COLO668 (cell line): ENCODE data around the gene TRIM71.
"Not testable (repeated sequence)": the region's sequence is repeated elsewhere in the genome, so short reads cannot be mapped to it uniquely, and the experiment has no call there.

ENCODE experiments used
- DNase-seq: peaks from one replicate; lab custom pipeline; 2025; ENCODE audit not compliant: unreplicated experiment; lab: John Stamatoyannopoulos, UW

TRIM71 gene

DNA sequence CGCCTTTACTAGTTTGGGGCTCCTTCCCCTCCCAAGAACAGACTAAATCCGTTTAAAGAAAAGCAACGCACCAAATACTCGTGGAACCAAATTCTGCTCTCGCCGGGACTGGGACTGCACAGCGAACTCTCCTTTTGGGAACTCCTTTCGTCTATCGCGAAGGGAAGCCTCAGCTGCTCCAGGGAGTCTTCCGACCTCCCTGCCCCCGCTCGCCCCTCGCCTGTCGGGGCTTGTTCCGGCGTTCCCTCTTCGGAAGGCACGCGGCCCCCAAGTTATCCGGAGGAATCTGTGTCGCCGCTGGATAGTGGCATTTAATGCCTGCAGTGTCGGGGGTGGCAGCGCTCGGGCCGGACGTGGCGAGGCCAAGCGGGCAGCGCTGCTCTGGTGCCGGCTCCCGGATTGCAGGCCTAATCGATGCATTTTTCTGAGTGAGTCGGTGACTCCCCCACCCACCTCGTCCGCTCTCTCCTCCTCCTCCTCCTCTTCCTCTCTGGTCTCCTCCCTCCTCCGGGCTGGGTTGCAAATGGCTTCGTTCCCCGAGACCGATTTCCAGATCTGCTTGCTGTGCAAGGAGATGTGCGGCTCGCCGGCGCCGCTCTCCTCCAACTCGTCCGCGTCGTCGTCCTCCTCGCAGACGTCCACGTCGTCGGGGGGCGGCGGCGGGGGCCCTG, at the start of gene TRIM71:
Gene TRIM71 (plus strand): TSS at position 440 of the 671 bp plus-strand sequence. CDS start 84 bp downstream, at position 524.
- peak; percentile 21 for DNase-seq

DNA sequence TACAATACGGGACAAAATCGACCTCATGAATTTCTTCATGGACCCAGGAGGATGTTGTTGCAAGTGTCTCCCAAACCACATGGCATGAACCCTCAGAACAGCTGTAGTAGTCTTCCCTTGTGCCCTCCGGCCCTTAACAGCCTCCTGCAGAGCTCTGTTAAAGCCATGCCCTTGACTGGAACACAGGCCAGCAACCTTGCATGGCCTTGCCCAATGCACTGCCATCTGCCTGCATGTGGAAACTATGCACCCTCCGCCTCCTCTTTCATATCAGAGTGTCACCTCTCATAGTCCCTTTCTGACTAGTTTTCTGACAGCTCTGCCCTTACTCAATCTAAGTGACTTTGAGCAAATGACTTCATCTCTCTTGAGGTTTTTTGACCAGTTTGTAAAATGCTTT, 39.4 kb upstream of the TRIM71 start:
- DNase-seq = no peak

GRCh38 chr3:32780071-32780734, 37.6 kb upstream of the TRIM71 start:
- no peak for DNase-seq

DNA sequence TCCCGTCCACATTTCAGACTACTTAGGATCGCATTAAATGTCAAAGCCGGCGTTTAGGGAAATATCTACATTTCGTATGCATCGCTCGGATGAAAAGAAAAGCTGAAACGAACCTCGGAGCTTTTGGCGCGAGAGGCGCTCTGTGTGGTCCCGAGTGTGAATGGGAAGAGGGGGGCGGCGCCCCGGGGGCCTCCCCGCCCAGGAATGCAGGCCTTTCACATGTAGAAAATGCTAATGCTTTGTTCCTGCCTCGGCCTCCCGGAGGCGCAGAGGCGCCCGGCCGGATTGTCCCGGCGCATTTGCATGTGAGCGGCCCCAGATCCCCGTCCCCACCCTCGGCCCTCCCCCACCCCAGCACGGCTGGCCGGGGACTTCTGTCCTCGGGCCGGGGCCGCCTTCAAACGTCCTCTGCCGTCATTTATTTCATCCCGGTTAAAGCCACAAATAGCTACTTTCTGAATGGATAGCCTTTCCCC, 37.0 kb upstream of the TRIM71 start:
- peak; percentile 28 for DNase-seq

- peak; percentile 77 for DNase-seq
These were observed 36.4 kb upstream of the TRIM71 start for GRCh38 chr3:32781211-32781968.

- not testable (repeated sequence) for DNase-seq
These were observed 35.9 kb upstream of the TRIM71 start for GRCh38 chr3:32781969-32782270.

DNA sequence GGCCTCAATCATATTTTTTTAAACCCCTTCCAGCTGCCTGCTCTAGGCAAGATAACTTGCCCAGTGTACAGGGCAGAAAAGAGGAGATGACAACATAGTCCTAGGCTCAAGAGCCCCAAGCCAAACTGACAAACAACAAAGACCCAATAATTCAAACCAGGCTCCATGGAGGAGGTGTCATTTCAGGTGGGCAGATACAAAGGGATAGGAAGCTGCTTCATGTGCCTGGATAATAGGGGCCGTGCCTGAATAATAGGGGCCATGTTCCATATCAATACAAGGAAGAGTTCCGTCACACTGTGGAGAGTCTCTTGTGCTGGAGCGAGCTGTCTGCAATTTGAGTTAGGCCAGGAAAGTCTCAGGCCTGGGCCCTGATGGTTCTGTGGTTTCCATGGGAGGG, 35.4 kb upstream of the TRIM71 start:
- no peak for DNase-seq

DNA sequence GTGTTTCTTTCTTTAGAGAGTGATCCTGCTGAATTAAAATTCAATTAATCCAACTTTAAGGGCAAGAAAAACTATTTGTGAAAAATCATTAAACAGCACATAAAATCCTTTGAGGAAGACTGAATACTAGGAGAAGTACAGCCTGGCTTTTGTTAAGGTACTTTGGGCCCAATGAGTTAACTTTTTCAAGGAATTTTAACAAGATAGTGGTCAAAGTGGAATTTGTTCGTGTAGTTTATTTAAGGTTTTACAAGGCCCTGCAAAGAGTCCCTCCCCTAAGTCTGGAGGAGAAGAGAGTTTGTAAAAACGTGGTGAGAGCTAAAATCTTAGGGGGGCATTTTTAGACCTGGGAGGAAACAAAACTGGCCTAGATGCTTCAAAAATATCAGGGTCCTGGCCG, 26.0 kb upstream of the TRIM71 start:
- DNase-seq = no peak

DNA sequence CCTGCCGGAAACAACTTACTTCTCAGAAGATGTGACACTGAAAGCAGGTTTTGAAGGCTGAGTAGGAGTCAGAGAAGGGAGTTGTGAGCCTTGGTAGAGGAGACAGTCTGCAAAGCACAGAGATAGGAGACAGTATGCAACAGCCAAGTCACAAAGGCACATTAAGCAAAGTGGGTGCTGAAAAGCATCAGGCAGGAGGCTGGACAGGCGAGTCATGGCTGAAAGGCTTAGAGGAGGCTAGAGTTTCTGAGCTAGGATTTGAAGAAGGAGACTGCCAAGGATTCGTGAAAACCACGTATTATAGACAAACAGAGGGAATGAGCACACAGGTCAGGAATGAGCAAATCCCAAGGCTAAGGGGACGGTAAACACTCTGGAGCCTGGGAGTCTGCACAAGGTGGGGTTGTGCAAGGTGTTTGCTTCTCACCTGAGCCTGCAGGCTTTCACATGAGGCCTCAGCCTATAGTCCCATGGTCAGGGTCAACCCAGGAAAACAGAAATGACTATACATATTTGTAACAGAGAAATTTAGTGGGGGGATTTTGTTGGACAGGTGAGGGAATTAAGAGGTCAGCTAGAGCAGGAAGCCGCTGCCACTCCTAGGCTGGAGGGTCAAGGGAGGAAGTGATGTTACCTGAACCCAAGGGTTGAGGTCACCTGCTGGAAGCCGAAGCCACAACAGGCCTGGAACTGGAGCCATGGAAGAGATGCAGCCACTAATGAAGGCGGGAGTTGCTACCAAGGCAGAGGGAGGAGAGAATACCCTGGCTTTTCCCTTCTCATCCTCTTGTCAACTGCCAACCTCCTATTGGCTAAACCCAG, 23.1 kb upstream of the TRIM71 start:
- DNase-seq = no peak

DNA sequence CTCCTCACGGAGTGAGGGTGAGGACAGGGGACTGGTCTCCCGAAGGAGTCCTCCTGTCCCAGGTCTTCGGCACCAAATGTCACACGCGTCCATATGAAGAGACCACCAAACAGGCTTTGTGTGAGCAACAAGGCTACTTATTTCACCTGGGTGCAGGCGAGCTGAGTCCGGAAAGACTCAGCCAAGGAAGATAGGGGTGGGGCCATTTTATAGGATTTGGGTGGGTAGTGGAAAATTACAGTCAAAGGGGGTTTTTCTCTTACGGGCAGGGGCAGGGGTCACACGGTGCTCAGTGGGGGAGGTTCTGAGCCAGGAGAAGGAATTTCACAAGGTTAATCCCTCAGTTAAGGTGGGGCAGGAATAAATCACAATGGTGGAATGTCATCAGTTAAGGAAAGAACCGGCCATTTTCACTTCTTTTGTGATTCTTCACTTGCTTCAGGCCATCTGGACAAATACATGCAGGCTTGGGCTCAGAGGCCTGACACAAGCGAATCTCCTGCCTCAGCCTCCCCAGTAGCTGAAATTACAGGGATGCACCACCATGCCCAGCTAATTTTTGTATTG, 21.3 kb upstream of the TRIM71 start:
- DNase-seq = not testable (repeated sequence)

GRCh38 chr3:32797776-32798175, 20.0 kb upstream of the TRIM71 start:
- DNase-seq = no peak

- not testable (repeated sequence) for DNase-seq
These were observed 16.4 kb upstream of the TRIM71 start for GRCh38 chr3:32801440-32801839.

- no peak for DNase-seq
These were observed 4.6 kb upstream of the TRIM71 start for GRCh38 chr3:32813180-32813579.

- DNase-seq = no peak
These were observed 3.4 kb upstream of the TRIM71 start for GRCh38 chr3:32814361-32814760.

GRCh38 chr3:32815841-32816438, 1.9 kb upstream of the TRIM71 start:
- DNase-seq = no peak

DNA sequence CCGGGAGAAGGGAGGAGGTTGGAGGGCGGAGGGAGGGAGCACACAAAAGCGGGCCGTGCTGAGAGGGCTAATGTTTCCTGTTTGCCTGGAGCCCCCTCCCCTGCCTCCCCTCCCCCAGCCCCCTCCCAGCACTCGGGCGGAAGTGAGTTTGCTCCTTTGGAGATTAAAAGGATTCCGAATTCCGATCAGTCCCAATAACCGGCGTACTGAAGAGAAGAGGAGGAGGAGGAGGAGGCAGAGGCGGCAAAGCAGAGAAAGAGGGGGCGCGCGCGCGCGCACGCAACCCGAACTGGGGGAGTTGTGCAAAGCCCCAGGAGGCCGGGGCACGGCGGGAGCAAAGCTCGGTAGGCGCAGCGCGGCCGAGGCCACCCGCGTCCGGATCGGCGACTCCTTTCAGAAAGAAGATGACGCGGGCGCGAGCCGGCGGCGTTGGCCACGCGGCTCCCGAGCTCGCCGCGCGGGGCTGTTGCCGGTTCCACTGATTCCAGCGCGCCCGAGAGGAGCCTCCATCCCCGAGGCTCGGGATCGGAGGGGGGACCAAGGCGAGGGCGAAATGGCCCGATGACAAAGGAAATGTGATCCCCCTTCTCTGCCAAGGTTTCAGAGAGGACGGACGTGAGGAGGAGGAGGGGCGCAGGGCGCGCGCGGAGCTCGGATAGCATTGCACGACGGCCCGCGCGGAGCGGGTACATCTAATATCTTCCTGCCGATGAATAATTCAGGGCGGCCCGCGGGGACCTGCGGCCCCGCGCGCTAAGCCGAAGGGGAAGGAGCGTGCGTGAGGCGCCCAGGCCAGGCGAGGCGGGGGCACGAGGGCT, 1.1 kb upstream of the TRIM71 start:
- peak; percentile 51 for DNase-seq

- DNase-seq = no peak
These were observed 590 bp upstream of the TRIM71 start for GRCh38 chr3:32817257-32817557.

DNA sequence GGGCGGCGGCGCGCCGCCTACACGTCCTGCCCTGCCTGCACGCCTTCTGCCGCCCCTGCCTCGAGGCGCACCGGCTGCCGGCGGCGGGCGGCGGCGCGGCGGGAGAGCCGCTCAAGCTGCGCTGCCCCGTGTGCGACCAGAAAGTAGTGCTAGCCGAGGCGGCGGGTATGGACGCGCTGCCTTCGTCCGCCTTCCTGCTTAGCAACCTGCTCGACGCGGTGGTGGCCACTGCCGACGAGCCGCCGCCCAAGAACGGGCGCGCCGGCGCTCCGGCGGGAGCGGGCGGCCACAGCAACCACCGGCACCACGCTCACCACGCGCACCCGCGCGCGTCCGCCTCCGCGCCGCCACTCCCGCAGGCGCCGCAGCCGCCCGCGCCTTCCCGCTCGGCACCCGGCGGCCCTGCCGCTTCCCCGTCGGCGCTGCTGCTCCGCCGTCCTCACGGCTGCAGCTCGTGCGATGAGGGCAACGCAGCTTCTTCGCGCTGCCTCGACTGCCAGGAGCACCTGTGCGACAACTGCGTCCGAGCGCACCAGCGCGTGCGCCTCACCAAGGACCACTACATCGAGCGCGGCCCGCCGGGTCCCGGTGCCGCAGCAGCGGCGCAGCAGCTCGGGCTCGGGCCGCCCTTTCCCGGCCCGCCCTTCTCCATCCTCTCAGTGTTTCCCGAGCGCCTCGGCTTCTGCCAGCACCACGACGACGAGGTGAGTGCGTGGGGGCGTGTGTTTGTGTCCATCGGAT, 602 bp downstream of the TRIM71 start:
- DNase-seq = peak; percentile 46

GRCh38 chr3:32818970-32819511, 1.2 kb downstream of the TRIM71 start:
- no peak for DNase-seq
